CD4-positive, alpha-beta T cell (primary cell): ENCODE measurements around the gene HEPHL1. TPM values are rescaled to one million over a fixed set of nuclear protein-coding genes. Genes with fewer than 3 reads are reported as not detected.
"Not testable (repeated sequence)": the region's sequence is repeated elsewhere in the genome, so short reads cannot be mapped to it uniquely, and the experiment has no call there.

Source experiments
- ATAC-seq: fragments of 200-7000 bp; cut with Tn5 transposase; one replicate; pipeline ENCODE4 v1.10.0; 2022; ENCODE audit warnings: mild to moderate bottlenecking; ENCODE audit not compliant: poor library complexity
- CTCF ChIA-PET: fragments of 350-600 bp; sonication (Branson Sonifier 250); formaldehyde crosslinking; loops from one replicate; lab custom pipeline; 2021; ENCODE audit warnings: antibody characterized with exemption, inconsistent platforms; lab: Charles Lee
- POLR2A ChIA-PET: fragments of 350-600 bp; sonication (Branson Sonifier 250); formaldehyde crosslinking; loops from one replicate; lab custom pipeline; 2021; ENCODE audit warnings: antibody characterized with exemption, inconsistent platforms; lab: Charles Lee
- DNase-seq, 14 experiments: peaks; one replicate each; pipeline ENCODE4 v3.0.0-alpha.2; 2013 to 2020; ENCODE audit warnings: mixed read lengths in 2 of 14
- H3K27ac ChIP-seq, 2 donors: one replicate each; pipeline versions ENCODE4 v1.5.1 to v1.7.0; 2013; ENCODE audit warnings: low read length in 2 of 2, low read depth in 1 of 2, mild to moderate bottlenecking in 1 of 2
- H3K27me3 ChIP-seq, 2 experiments: 1 replicate in 1 of 2; 2 replicates in 1 of 2; pipeline versions ENCODE4 v1.6.1 to v1.7.0; 2013; ENCODE audit warnings: low read length in 2 of 2, control low read depth in 1 of 2, mild to moderate bottlenecking in 1 of 2, moderate library complexity in 1 of 2; ENCODE audit not compliant: insufficient read depth in 2 of 2, control insufficient read depth in 1 of 2
- H3K36me3 ChIP-seq: one replicate; pipeline ENCODE4 v1.6.1; 2013; ENCODE audit warnings: low read length, control low read depth; ENCODE audit not compliant: insufficient read depth
- H3K4me1 ChIP-seq: one replicate; pipeline ENCODE4 v1.6.1; 2013; ENCODE audit warnings: low read length, control low read depth; ENCODE audit not compliant: insufficient read depth
- H3K4me3 ChIP-seq: one replicate; pipeline ENCODE4 v1.5.1; 2013; ENCODE audit warnings: mild to moderate bottlenecking, low read length, moderate library complexity
- H3K9me3 ChIP-seq, 2 experiments: 1 replicate in 1 of 2; 2 replicates in 1 of 2; pipeline versions ENCODE4 v1.6.1 to v1.7.0; 2013; ENCODE audit warnings: low read length in 2 of 2, mild to moderate bottlenecking in 2 of 2, control low read depth in 1 of 2, moderate library complexity in 1 of 2; ENCODE audit not compliant: control insufficient read depth in 1 of 2, insufficient read depth in 1 of 2
- H3K27ac Mint-ChIP-seq: one replicate; pipeline ENCODE4 v1.8.0; 2020; ENCODE audit warnings: mixed read lengths
- H3K27me3 Mint-ChIP-seq: one replicate; pipeline ENCODE4 v1.8.0; 2021; ENCODE audit warnings: mixed read lengths
- H3K36me3 Mint-ChIP-seq: one replicate; pipeline ENCODE4 v1.8.0; 2021; ENCODE audit warnings: low read depth, mixed read lengths
- H3K4me1 Mint-ChIP-seq: one replicate; pipeline ENCODE4 v1.8.0; 2021; ENCODE audit warnings: low read depth, mixed read lengths
- H3K4me3 Mint-ChIP-seq: one replicate; pipeline ENCODE4 v1.8.0; 2020; ENCODE audit warnings: mild to moderate bottlenecking, mixed read lengths
- H3K9me3 Mint-ChIP-seq: one replicate; pipeline ENCODE4 v1.8.0; 2020; ENCODE audit warnings: mixed read lengths
- intact Hi-C, 2 experiments: fragments of 100-400 bp; cut with DNase I in 1 of 2; cut with micrococcal nuclease in 1 of 2; formaldehyde crosslinking; loops; one replicate each; pipeline versions ENCODE4 v1.15.1 to v1.9.0; 2023 to 2025; cut with DNase I, micrococcal nuclease
- total RNA-seq, 174 experiments: library from RNA in 2 of 174; stranded (reverse) in 2 of 174; gene quantifications; one replicate each; pipeline ENCODE4 v1.2.3 and lab custom pipeline; 2021 to 2026
- TF ChIP-seq, protein P1 (sequence below): fragments of 200-600 bp; IDR thresholded peaks from one replicate; pipeline ENCODE4 v1.8.0; 2022; ENCODE audit warnings: antibody characterized with exemption, mild to moderate bottlenecking

Gene HEPHL1
- total RNA-seq, 2 experiments from 2014 or later, result not detected

DNA sequence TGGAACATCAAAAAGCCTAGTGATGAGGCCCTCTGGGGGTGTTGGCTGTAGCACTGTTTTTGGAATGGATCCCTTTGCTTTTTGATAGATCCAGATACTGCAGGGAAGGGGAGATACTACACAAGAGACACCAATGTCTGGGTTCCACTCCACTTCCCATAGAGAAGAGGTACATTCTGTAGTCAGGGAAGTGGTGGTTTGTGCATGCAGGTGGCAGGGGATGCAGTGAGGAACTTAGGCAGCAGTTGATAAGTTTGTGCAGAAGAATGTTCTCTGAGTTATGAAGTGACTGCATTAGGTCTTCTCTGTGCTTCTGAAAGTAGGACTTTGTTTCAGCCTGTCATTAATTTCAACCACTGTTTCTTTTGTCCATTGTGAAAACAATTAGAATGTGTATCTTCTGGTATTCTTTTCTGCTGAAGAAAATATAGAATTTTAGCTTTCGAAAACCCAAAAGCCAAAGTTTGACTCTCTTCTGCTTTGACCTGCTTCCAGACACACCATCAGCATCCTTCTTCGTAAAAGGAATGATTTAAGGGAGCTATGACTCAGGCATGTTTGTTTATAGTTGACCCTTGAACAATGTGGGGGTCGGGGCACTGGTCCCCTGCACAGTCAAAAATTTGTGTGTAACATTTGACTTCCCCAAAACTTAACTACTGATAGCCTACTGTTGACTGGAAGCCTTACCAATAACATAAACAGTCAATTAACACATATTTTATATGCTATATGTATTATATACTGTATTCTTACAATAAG lies 133.1 kb downstream of the HEPHL1 start:
- Mint-ChIP-seq H3K9me3 (no peaks in the 10 kb centered on the region), H3K27me3 (no peaks in the 10 kb centered on the region), H3K36me3 (peaks cover 51% of the 10 kb centered on the region), H3K4me3 (no peak overlapping the region), H3K4me1 (peaks cover 37% of the 10 kb centered on the region), H3K27ac (no peak overlapping the region)
- TF ChIP-seq, protein P1, sequence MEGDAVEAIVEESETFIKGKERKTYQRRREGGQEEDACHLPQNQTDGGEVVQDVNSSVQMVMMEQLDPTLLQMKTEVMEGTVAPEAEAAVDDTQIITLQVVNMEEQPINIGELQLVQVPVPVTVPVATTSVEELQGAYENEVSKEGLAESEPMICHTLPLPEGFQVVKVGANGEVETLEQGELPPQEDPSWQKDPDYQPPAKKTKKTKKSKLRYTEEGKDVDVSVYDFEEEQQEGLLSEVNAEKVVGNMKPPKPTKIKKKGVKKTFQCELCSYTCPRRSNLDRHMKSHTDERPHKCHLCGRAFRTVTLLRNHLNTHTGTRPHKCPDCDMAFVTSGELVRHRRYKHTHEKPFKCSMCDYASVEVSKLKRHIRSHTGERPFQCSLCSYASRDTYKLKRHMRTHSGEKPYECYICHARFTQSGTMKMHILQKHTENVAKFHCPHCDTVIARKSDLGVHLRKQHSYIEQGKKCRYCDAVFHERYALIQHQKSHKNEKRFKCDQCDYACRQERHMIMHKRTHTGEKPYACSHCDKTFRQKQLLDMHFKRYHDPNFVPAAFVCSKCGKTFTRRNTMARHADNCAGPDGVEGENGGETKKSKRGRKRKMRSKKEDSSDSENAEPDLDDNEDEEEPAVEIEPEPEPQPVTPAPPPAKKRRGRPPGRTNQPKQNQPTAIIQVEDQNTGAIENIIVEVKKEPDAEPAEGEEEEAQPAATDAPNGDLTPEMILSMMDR, result no peak
- peaks cover 14% of the 10 kb centered on the region for H3K36me3 ChIP-seq
- CTCF ChIA-PET, result interaction anchor here (0.5 kb wide), 1 partner anchor 1728 kb away, joined by 4 read pairs; no protein-coding TSS in a partner anchor
- ATAC-seq (no peak), DNase-seq (no peak)
- no peak overlapping the region for H3K27ac ChIP-seq
- POLR2A ChIA-PET, result no interaction called here
- H3K9me3 ChIP-seq, result no peaks in the 10 kb centered on the region
- H3K4me3 ChIP-seq, result no peak overlapping the region
- peaks cover 4% of the 10 kb centered on the region for H3K4me1 ChIP-seq
- no peaks in the 10 kb centered on the region for H3K27me3 ChIP-seq
- intact Hi-C loops, result no loop called here

DNA sequence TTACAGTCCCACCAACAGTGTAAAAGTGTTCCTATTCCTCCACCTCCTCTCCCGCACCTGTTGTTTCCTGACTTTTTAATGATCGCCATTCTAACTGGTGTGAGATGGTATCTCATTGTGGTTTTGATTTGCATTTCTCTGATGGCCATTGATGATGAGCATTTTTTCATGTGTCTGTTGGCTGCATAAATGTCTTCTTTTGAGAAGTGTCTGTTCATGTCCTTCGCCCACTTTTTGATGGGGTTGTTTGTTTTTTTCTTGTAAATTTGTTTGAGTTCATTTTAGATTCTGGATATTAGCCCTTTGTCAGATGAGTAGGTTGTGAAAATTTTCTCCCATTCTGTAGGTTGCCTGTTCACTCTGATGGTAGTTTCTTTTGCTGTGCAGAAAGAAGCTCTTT lies 136.2 kb downstream of the HEPHL1 start:
- Mint-ChIP-seq H3K36me3 (peaks cover 72% of the 10 kb centered on the region), H3K4me1 (peaks cover 29% of the 10 kb centered on the region)
- H3K27ac Mint-ChIP-seq, result not testable (repeated sequence)

More for the DNA sequence above, 136.2 kb downstream of the HEPHL1 start:
- ATAC-seq, H3K4me3 Mint-ChIP-seq, H3K27me3 Mint-ChIP-seq, H3K4me1 ChIP-seq, H3K9me3 ChIP-seq, DNase-seq, CTCF ChIA-PET, H3K27me3 ChIP-seq, H3K27ac ChIP-seq, POLR2A ChIA-PET, H3K4me3 ChIP-seq, intact Hi-C loops, H3K9me3 Mint-ChIP-seq: not testable (repeated sequence)
- peaks cover 14% of the 10 kb centered on the region for H3K36me3 ChIP-seq

Other genes starting within 250 kb of the HEPHL1 start
- gene MED17, start 237.1 kb upstream of the HEPHL1 start, total RNA-seq, result 10 to 100 TPM; 63.1 to 63.6 TPM
- gene VSTM5, start 170.7 kb upstream of the HEPHL1 start, total RNA-seq, result not detected
- gene PANX1, start 107.5 kb downstream of the HEPHL1 start, total RNA-seq, result 1 to 10 TPM; 4.8 to 4.9 TPM